B cell (primary cell): ENCODE data around the gene KIAA0232. TPM values are rescaled to one million over a fixed set of nuclear protein-coding genes. Genes with fewer than 3 reads are reported as not detected.

Source experiments
- ATAC-seq: fragments of 200-7000 bp; cut with Tn5 transposase; one replicate; pipeline ENCODE4 v1.10.0; 2021; ENCODE audit warnings: low read depth, mild to moderate bottlenecking, moderate number of reproducible peaks, moderate library complexity
- CTCF ChIA-PET: fragments of 350-600 bp; sonication (Branson Sonifier 250); formaldehyde crosslinking; loops from one replicate; lab custom pipeline; 2021; ENCODE audit warnings: antibody characterized with exemption, inconsistent platforms; lab: Charles Lee
- POLR2A ChIA-PET: fragments of 350-600 bp; sonication (Branson Sonifier 250); formaldehyde crosslinking; loops from one replicate; lab custom pipeline; 2021; ENCODE audit warnings: antibody characterized with exemption; lab: Charles Lee
- DNase-seq: peaks from one replicate; pipeline ENCODE4 v3.0.0; 2013
- H2AFZ ChIP-seq: 2 replicates; pipeline ENCODE4 v1.6.1; 2012; ENCODE audit warnings: mild to moderate bottlenecking, low read depth, low read length; ENCODE audit not compliant: insufficient read depth, poor library complexity, severe bottlenecking
- H3K27ac ChIP-seq, 2 donors: 1 replicate in 1 of 2; 2 replicates in 1 of 2; pipeline ENCODE4 v1.5.1; 2012 to 2013; ENCODE audit warnings: low read length in 2 of 2, mild to moderate bottlenecking in 2 of 2, moderate library complexity in 1 of 2
- H3K27me3 ChIP-seq, 4 experiments: fragments of 200-600 bp in 1 of 4; sonication (generic) in 1 of 4; replicated peaks in 1 of 4; 1 replicate in 2 of 4; 2 replicates in 2 of 4; pipeline versions ENCODE4 v1.6.1 to v1.7.0; 2013 to 2016; ENCODE audit warnings: low read length in 3 of 4, mild to moderate bottlenecking in 2 of 4, mixed read lengths in 1 of 4, moderate library complexity in 1 of 4; ENCODE audit not compliant: insufficient read depth in 4 of 4, control insufficient read depth in 3 of 4; ENCODE audit errors: control extremely low read depth in 1 of 4
- H3K36me3 ChIP-seq, 2 experiments: replicated peaks in 1 of 2; 1 replicate in 1 of 2; 2 replicates in 1 of 2; pipeline versions ENCODE4 v1.6.1 to v1.7.1; 2013; ENCODE audit warnings: low read length in 1 of 2; ENCODE audit not compliant: insufficient read depth in 2 of 2, control insufficient read depth in 1 of 2; ENCODE audit errors: control extremely low read depth in 1 of 2, extremely low read depth in 1 of 2
- H3K4me1 ChIP-seq, 2 donors: fragments of 200-600 bp in 1 of 2; sonication (generic) in 1 of 2; 1 replicate in 1 of 2; 2 replicates in 1 of 2; pipeline versions ENCODE4 v1.5.1 to v1.6.1; 2013 to 2017; ENCODE audit warnings: low read length in 2 of 2; ENCODE audit not compliant: control insufficient read depth in 2 of 2, insufficient read depth in 2 of 2
- H3K4me2 ChIP-seq: replicated peaks from 2 replicates; pipeline ENCODE3; 2012; ENCODE audit warnings: mild to moderate bottlenecking, low read depth, low read length; ENCODE audit not compliant: poor library complexity, severe bottlenecking
- H3K4me3 ChIP-seq, 5 experiments: fragments of 200-600 bp in 1 of 5; sonication (generic) in 1 of 5; 1 replicate in 3 of 5; 2 replicates in 2 of 5; pipeline versions ENCODE4 v1.5.1 to v1.7.0; 2011 to 2016; ENCODE audit warnings: low read length in 4 of 5, mild to moderate bottlenecking in 4 of 5, low read depth in 2 of 5, control low read depth in 1 of 5, moderate library complexity in 1 of 5; ENCODE audit not compliant: insufficient read depth in 1 of 5; ENCODE audit errors: control extremely low read depth in 1 of 5, extremely low read depth in 1 of 5
- H3K79me2 ChIP-seq: fragments of 200-600 bp; sonication (generic); one replicate; pipeline ENCODE4 v1.6.0; 2016; ENCODE audit warnings: low read length; ENCODE audit not compliant: control insufficient read depth, insufficient read depth
- H3K9ac ChIP-seq: fragments of 200-600 bp; sonication (generic); 2 replicates; pipeline ENCODE4 v1.6.1; 2017; ENCODE audit warnings: mild to moderate bottlenecking, low read length, moderate library complexity
- H3K9me3 ChIP-seq, 3 donors: one replicate each; pipeline versions ENCODE4 v1.6.1 to v1.7.1; 2013; ENCODE audit warnings: low read length in 2 of 3; ENCODE audit not compliant: control insufficient read depth in 2 of 3, insufficient read depth in 1 of 3; ENCODE audit errors: control extremely low read depth in 1 of 3
- H4K20me1 ChIP-seq: 2 replicates; pipeline ENCODE4 v1.6.0; 2012; ENCODE audit warnings: mild to moderate bottlenecking, low read length; ENCODE audit not compliant: insufficient read depth, control insufficient read depth, poor library complexity, severe bottlenecking
- H3K27ac Mint-ChIP-seq: one replicate; pipeline ENCODE4 v1.8.0; 2021; ENCODE audit warnings: mixed read lengths
- H3K27me3 Mint-ChIP-seq: one replicate; pipeline ENCODE4 v1.8.0; 2021; ENCODE audit warnings: mixed read lengths
- H3K4me1 Mint-ChIP-seq: one replicate; pipeline ENCODE4 v1.8.0; 2021; ENCODE audit warnings: mixed read lengths
- H3K4me3 Mint-ChIP-seq: one replicate; pipeline ENCODE4 v1.8.0; 2021; ENCODE audit warnings: mixed read lengths
- H3K9me3 Mint-ChIP-seq: one replicate; pipeline ENCODE4 v1.8.0; 2022; ENCODE audit warnings: mixed read lengths; ENCODE audit not compliant: insufficient read depth
- EZH2 ChIP-seq: IDR thresholded peaks from 2 replicates; pipeline ENCODE4 v1.6.1; 2012; ENCODE audit warnings: borderline replicate concordance, low read depth, mild to moderate bottlenecking, moderate library complexity, low read length; ENCODE audit not compliant: insufficient read depth, poor library complexity, severe bottlenecking
- whole genome bisulfite sequencing: methylation state at CpG from one replicate; pipeline ENCODE4 v1.1.5; 2013; ENCODE audit warnings: missing lambda C conversion rate; ENCODE audit not compliant: insufficient coverage; 5-methylcytosine and 5-hydroxymethylcytosine counted together
- intact Hi-C: fragments of 100-400 bp; cut with micrococcal nuclease; formaldehyde crosslinking; loops from one replicate; pipeline ENCODE4 v1.10.0; 2022
- polyA plus RNA-seq: library from polyadenylated mRNA; depleted of rRNA; stranded (reverse); fragments of >200 nt; gene quantifications from 2 replicates; pipeline ENCODE4 v1.2.3, GENCODE V29; 2012
- total RNA-seq, 2 donors: library from RNA; stranded (reverse); fragments of 120-200 nt in 1 of 2; gene quantifications; 1 replicate in 1 of 2; 2 replicates in 1 of 2; pipeline versions ENCODE4 v1.2.3 to v1.2.4, GENCODE V29; 2013 to 2022
- TF ChIP-seq, protein P1 (sequence below): fragments of 200-600 bp; IDR thresholded peaks from one replicate; pipeline ENCODE4 v1.8.0; 2022; ENCODE audit warnings: antibody characterized with exemption, mild to moderate bottlenecking

Gene KIAA0232
- total and polyA plus RNA-seq, 2 donors (not counting 1 experiment from before 2014, with no cell fraction given) = 2.9 to 20.8 TPM

DNA sequence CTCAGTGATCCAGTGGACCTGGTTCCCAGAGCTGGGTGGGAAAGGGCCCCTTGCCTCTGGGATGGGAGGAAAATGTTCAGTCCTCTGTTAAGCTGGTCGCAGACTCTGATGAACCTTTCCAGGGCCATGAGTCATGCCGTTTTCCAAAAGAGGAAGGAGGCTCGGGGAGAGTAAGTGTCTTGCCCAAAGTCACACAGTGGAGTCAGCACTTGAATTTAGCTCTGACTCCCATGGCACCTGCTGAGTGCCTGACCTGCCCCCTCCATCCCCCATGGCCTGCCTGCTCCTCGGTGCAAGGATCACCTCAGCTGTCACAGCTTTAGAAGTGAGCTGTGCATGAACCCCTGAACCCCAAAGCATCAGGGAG, 14.0 kb upstream of the KIAA0232 start:
- Histone ChIP-seq H3K4me2 (no peak overlapping the region), H3K9ac (no peak overlapping the region), H3K79me2 (no peaks in the 10 kb centered on the region), H3K27ac (no peak overlapping the region), H2AFZ (no peak overlapping the region), H4K20me1 (no peaks in the 10 kb centered on the region), H3K4me3 (no peak overlapping the region), H3K4me1 (peaks cover 0 to 9% of the 10 kb centered on the region in 2 donors), H3K9me3 (no peaks in the 10 kb centered on the region), H3K27me3 (peaks cover 0 to 13% (median 0%) of the 10 kb centered on the region in 4 experiments), H3K36me3 (no peaks in the 10 kb centered on the region)
- no peak overlapping the region for H3K27ac Mint-ChIP-seq
- TF ChIP-seq, protein P1, sequence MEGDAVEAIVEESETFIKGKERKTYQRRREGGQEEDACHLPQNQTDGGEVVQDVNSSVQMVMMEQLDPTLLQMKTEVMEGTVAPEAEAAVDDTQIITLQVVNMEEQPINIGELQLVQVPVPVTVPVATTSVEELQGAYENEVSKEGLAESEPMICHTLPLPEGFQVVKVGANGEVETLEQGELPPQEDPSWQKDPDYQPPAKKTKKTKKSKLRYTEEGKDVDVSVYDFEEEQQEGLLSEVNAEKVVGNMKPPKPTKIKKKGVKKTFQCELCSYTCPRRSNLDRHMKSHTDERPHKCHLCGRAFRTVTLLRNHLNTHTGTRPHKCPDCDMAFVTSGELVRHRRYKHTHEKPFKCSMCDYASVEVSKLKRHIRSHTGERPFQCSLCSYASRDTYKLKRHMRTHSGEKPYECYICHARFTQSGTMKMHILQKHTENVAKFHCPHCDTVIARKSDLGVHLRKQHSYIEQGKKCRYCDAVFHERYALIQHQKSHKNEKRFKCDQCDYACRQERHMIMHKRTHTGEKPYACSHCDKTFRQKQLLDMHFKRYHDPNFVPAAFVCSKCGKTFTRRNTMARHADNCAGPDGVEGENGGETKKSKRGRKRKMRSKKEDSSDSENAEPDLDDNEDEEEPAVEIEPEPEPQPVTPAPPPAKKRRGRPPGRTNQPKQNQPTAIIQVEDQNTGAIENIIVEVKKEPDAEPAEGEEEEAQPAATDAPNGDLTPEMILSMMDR = no peak
- no peak for TF ChIP-seq EZH2
- ATAC-seq = no peak
- ChIA-PET CTCF (interaction anchor here (0.6 to 1.7 kb wide), 2 partner anchors 48 to 105 kb away, joined by 3 to 4 read pairs; no protein-coding TSS in a partner anchor), POLR2A (no interaction called here)
- peaks cover 29% of the 10 kb centered on the region for H3K27me3 Mint-ChIP-seq
- WGBS = 55% methylated on average over 3 of the region's 4 CpGs
- H3K4me1 Mint-ChIP-seq = peaks cover 2% of the 10 kb centered on the region
- H3K4me3 Mint-ChIP-seq = no peak overlapping the region
- intact Hi-C loops = no loop called here
- DNase-seq = no peak
- H3K9me3 Mint-ChIP-seq = no peaks in the 10 kb centered on the region

DNA sequence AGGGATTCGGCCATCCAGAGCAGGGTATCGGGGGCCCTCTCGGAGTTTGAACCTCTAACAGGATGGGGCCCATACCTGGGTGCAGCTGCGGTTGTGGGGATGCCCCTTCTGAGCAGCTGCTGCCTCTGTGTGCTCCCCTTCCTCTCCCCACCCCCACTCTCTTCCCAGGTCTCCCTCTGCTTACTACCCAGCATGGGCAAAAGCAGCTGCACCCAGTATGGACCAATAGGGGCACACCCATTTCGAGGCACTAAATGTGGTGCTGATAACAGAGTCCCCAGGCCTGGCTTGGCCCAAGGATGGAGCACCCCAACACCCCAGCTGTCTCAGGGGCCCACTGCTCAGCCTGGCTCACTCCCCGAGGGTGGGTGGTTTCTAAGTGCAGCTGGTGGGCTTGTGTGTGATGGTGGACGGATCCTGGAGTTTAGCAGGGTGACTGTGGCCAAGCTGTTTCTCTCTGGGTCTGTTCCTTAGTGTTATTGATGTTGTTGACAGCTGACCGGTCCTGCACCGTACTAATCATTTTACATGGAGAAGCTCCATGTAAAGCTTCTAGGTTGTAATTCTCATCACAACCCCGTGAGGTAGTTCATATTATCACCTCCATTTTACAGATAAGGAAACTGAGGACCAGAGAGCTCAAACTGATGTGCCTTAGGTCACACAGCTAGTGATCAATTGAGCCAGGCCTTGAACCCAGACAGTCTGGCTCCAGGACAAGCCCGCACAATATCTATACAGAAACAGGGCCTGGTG, 13.1 kb upstream of the KIAA0232 start:
- Histone ChIP-seq H3K36me3 (no peaks in the 10 kb centered on the region), H3K4me3 (no peak overlapping the region), H4K20me1 (no peaks in the 10 kb centered on the region), H2AFZ (no peak overlapping the region), H3K9me3 (no peaks in the 10 kb centered on the region), H3K4me2 (no peak overlapping the region), H3K27me3 (peaks cover 0 to 12% (median 0%) of the 10 kb centered on the region in 4 experiments), H3K4me1 (peaks cover 0 to 9% of the 10 kb centered on the region in 2 donors), H3K79me2 (no peaks in the 10 kb centered on the region), H3K27ac (no peak overlapping the region), H3K9ac (no peak overlapping the region)
- peaks cover 2% of the 10 kb centered on the region for H3K4me1 Mint-ChIP-seq
- ChIA-PET POLR2A (no interaction called here), CTCF (interaction anchor here (0.6 to 1.7 kb wide), 3 partner anchors 9 to 104 kb away, joined by 3 to 4 read pairs (median 3); no protein-coding TSS in a partner anchor)
- H3K4me3 Mint-ChIP-seq = no peak overlapping the region
- no peak overlapping the region for H3K27ac Mint-ChIP-seq
- peaks cover 22% of the 10 kb centered on the region for H3K27me3 Mint-ChIP-seq
- no peak for TF ChIP-seq EZH2
- TF ChIP-seq, protein P1 = no peak
- intact Hi-C loops = no loop called here
- ATAC-seq = no peak
- H3K9me3 Mint-ChIP-seq = no peaks in the 10 kb centered on the region
- DNase-seq = no peak
- WGBS = 92% methylated on average over 5 of the region's 11 CpGs
